HG03460 (cell line): Measurements from ENCODE around the gene SLC45A1.

Experiments
- ATAC-seq: cut with Tn5 transposase; IDR thresholded peaks from one replicate; pipeline ENCODE4 v1.9.1; 2021; ENCODE audit not compliant: unreplicated experiment

SLC45A1 gene

GRCh38 chr1:8311068-8311718 lies 6.7 kb upstream of the SLC45A1 start:
- ATAC-seq: no peak

GRCh38 chr1:8312235-8313218 lies 5.4 kb upstream of the SLC45A1 start:
- ATAC-seq: no peak

- ATAC-seq: no peak
Measured at GRCh38 chr1:8313231-8313630, 4.7 kb upstream of the SLC45A1 start.

- ATAC-seq: no peak
Measured at GRCh38 chr1:8314346-8315280, 3.3 kb upstream of the SLC45A1 start.

GRCh38 chr1:8315573-8316475 lies 2.1 kb upstream of the SLC45A1 start:
- ATAC-seq: no peak

GRCh38 chr1:8318436-8318835 lies 522 bp downstream of the SLC45A1 start:
- no peak for ATAC-seq

GRCh38 chr1:8321612-8322011 lies 3.7 kb downstream of the SLC45A1 start:
- ATAC-seq: no peak

GRCh38 chr1:8323706-8324105 lies 5.8 kb downstream of the SLC45A1 start:
- no peak for ATAC-seq

- no peak for ATAC-seq
Measured at GRCh38 chr1:8324176-8324810, 6.4 kb downstream of the SLC45A1 start.

- ATAC-seq: no peak
Measured at GRCh38 chr1:8325771-8326170, 7.9 kb downstream of the SLC45A1 start.

- ATAC-seq: no peak
Measured at GRCh38 chr1:8326265-8326664, 8.4 kb downstream of the SLC45A1 start.

GRCh38 chr1:8328271-8328670 lies 10.4 kb downstream of the SLC45A1 start:
- no peak for ATAC-seq

- ATAC-seq: no peak
Measured at GRCh38 chr1:8329439-8329838, 11.5 kb downstream of the SLC45A1 start.

GRCh38 chr1:8329858-8330257 lies 11.9 kb downstream of the SLC45A1 start:
- ATAC-seq: no peak

- no peak for ATAC-seq
Measured at GRCh38 chr1:8330271-8331125, 12.6 kb downstream of the SLC45A1 start.

GRCh38 chr1:8332806-8333205 lies 14.9 kb downstream of the SLC45A1 start:
- ATAC-seq: no peak

- ATAC-seq: no peak
Measured at GRCh38 chr1:8333246-8333987, 15.5 kb downstream of the SLC45A1 start.
